Measurements from ENCODE around the gene FRMD4A.

DNA sequence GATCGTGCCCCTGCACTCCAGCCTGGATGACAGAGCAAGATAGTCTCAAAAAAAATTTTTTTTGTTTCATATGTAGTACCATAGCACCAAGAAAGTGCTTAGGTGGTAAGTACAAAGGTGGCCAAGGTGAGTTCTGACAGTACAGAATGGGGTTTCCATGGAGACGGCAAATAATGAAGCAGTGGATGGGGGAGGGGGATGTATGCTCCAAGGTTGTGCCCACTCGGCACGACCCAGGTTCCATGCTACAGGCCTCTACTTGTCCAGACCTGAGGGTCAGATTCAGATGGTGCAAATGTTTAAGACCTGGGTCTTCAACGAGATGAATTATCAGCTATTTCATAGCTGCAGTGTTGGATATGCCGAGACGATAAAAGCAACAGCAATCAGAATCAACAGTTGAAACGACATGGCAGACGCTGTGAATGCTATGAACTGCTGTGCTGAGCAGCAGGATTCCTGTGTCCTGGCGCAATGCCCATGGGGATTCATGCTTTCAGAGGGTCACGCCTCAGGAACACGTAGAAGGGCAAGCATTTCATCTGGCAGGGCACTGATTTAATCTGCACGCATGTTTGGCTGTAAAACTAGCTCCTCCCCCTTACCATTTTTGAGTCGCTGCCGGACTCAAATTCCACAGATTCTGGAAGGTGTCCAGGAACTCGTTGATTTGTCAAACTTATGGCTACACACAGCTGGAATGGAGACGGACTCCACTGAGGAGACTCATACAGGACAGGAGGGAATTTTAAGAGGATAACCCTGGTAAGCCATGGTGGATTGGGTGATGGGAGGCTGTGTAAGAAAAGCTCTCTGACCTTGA is 256.5 kb downstream of the FRMD4A start:
- TF ChIP-seq TAF1 (IDR thresholded peaks at IDR 0.05; ENCODE audit: low read depth, low read length): no peak
- no peak for TF ChIP-seq PAX5 (IDR thresholded peaks at IDR 0.05; ENCODE audit: insufficient read depth, low read length, severe bottlenecking)
- TF ChIP-seq POLR2A (IDR thresholded peaks at IDR 0.05; ENCODE audit: low read depth, low read length): no peak
- TF ChIP-seq POU2F2 (IDR thresholded peaks at IDR 0.05; ENCODE audit: low read depth, low read length): no peak
- no peak for TF ChIP-seq POLR2AphosphoS5 (IDR thresholded peaks at IDR 0.05; ENCODE audit: low read depth, low read length)
- no peak for TF ChIP-seq SPI1 (IDR thresholded peaks at IDR 0.05; ENCODE audit: low read depth, low read length)
